ENCODE measurements around the gene MOSPD3. TPM values are rescaled to one million over a fixed set of nuclear protein-coding genes. Genes with fewer than 3 reads are reported as not detected.

MOSPD3 gene
- total and polyA plus RNA-seq, 2 of the 13 experiments (the other 11 are each of a cell fraction or from before 2014, with no cell fraction given) = 7.6 to 8.8 TPM

GRCh38 chr7:100568896-100569844, 43.2 kb upstream of the MOSPD3 start (continued):
- TF ChIP-seq ZNF605 (CRISPR knock-in tag; IDR thresholded peaks at IDR 0.05) = 0 out of 2 replicates have a peak, but pooled peaks have one; percentile 8
- TF ChIP-seq ZNF670 (CRISPR knock-in tag; IDR thresholded peaks at IDR 0.05; ENCODE audit: borderline replicate concordance) = peak; percentile 92; the same call in 1 of the 2 replicates
- TF ChIP-seq POGK (CRISPR knock-in tag; conservative IDR thresholded peaks at IDR 0.05) = no peak
- no peak for TF ChIP-seq ZNF18 (CRISPR knock-in tag; IDR thresholded peaks at IDR 0.05; ENCODE audit: insufficient replicate concordance)
- TF ChIP-seq ARID3A (IDR thresholded peaks at IDR 0.05; ENCODE audit: low read depth, low read length) = no peak; the same call in 1 of the 2 replicates
- TF ChIP-seq MEIS1 (CRISPR knock-in tag; IDR thresholded peaks at IDR 0.05; ENCODE audit: borderline replicate concordance) = no peak; the same call in 1 of the 2 replicates
- no peak for TF ChIP-seq KLF13 (CRISPR knock-in tag; IDR thresholded peaks at IDR 0.05)
- no peak for TF ChIP-seq GATA4 (IDR thresholded peaks at IDR 0.05; ENCODE audit: borderline replicate concordance, low read depth)
- TF ChIP-seq ZNF598 (CRISPR knock-in tag; IDR thresholded peaks at IDR 0.05; ENCODE audit: borderline replicate concordance) = no peak
- peak; percentile 76 for TF ChIP-seq POLR2G (IDR thresholded peaks at IDR 0.05; ENCODE audit: low read depth, low read length)
- peak; percentile 44; the same call in 1 of the 2 replicates for TF ChIP-seq MED1 (CRISPR knock-in tag; IDR thresholded peaks at IDR 0.05)
- no peak for TF ChIP-seq PLSCR1 (CRISPR knock-in tag; IDR thresholded peaks at IDR 0.05; ENCODE audit: borderline replicate concordance)
- no peak for TF ChIP-seq CCDC6 (CRISPR knock-in tag; IDR thresholded peaks at IDR 0.05)
- TF ChIP-seq ZMYM2 (CRISPR knock-in tag; IDR thresholded peaks at IDR 0.05) = no peak
- no peak for TF ChIP-seq TRIM22 (IDR thresholded peaks at IDR 0.05)
- TF ChIP-seq ZNF850 (CRISPR knock-in tag; conservative IDR thresholded peaks at IDR 0.05) = 0 out of 2 replicates have a peak, but pooled peaks have one; percentile 53
- TF ChIP-seq ATF6 (CRISPR knock-in tag; conservative IDR thresholded peaks at IDR 0.05) = no peak; the same call in 1 of the 2 replicates
